Measurements from ENCODE around the gene ZNF627.

DNA sequence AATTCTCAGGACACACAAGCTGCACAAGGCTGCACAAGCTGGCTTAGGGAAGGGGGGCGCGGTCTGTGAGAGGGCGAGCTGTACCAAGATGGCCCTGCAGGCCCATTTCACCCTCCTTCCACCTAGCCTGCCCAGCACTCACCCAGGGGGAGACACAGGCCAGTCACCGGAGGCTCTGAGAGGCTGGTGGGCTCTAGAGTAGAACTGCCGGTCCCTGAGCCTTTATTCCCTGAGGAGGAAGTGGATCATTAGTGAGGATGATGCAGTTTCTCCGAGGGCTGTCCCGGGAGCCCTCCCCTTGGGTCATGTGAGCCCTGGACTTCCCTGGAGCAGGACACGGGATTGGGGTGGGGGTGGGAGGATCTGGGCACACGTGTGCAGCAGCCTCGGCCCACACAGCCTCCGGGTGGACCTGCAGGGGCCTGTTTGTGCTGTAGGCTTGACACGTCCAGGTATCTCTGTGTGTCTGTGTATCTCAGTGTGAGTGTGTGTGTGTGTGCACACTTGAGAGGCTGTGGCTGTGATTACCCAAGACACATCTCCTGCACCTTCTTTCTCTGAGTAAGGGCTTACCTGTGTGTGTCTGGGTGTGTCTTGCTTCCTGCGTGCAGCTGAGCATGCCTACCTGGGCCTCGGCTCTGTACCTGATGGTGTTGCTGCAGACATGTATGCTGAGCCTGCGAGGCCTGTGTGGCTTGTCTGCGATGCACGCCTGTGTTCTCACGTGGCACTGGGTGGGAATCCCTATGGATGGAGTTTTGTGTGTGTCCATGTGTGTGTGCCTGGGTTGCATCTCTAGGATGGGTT, 19.6 kb upstream of the ZNF627 start, which contains the start of gene ACP5:
- TF ChIP-seq CTCF (IDR thresholded peaks at IDR 0.05 in 8 of 11, conservative IDR thresholded peaks at IDR 0.05 in 3 of 11) = no peak
- TF ChIP-seq POLR2A (IDR thresholded peaks at IDR 0.05) = no peak

All from spleen (tissue), 7 donors.